Adipocyte (in vitro differentiated cells): ENCODE measurements around the gene GOLGA6L7.
"Not testable (repeated sequence)": the region's sequence is repeated elsewhere in the genome, so short reads cannot be mapped to it uniquely, and the experiment has no call there.

ENCODE experiments used
- DNase-seq: peaks from one replicate; pipeline ENCODE4 v3.0.0-alpha.2; 2015; ENCODE audit warnings: low read depth
- H3K27me3 ChIP-seq: replicated peaks from 2 replicates; pipeline ENCODE4 v1.7.0; 2013; ENCODE audit warnings: mild to moderate bottlenecking, low read length, moderate library complexity; ENCODE audit not compliant: control insufficient read depth, insufficient read depth
- H3K36me3 ChIP-seq: 2 replicates; pipeline ENCODE4 v1.7.0; 2013; ENCODE audit warnings: low read length, mild to moderate bottlenecking, moderate library complexity; ENCODE audit not compliant: control insufficient read depth, insufficient read depth, severe bottlenecking
- H3K4me1 ChIP-seq: 2 replicates; pipeline ENCODE4 v1.7.0; 2013; ENCODE audit warnings: mild to moderate bottlenecking, low read length, moderate library complexity; ENCODE audit not compliant: control insufficient read depth, insufficient read depth
- H3K4me3 ChIP-seq: 2 replicates; pipeline ENCODE4 v1.7.0; 2013; ENCODE audit warnings: mild to moderate bottlenecking, low read length, moderate library complexity
- H3K9ac ChIP-seq: 2 replicates; pipeline ENCODE4 v1.7.0; 2013; ENCODE audit warnings: mild to moderate bottlenecking, low read length, moderate library complexity
- H3K9me3 ChIP-seq: 2 replicates; pipeline ENCODE4 v1.7.0; 2013; ENCODE audit warnings: mild to moderate bottlenecking, low read length, moderate library complexity; ENCODE audit not compliant: control insufficient read depth

The GOLGA6L7 gene

DNA sequence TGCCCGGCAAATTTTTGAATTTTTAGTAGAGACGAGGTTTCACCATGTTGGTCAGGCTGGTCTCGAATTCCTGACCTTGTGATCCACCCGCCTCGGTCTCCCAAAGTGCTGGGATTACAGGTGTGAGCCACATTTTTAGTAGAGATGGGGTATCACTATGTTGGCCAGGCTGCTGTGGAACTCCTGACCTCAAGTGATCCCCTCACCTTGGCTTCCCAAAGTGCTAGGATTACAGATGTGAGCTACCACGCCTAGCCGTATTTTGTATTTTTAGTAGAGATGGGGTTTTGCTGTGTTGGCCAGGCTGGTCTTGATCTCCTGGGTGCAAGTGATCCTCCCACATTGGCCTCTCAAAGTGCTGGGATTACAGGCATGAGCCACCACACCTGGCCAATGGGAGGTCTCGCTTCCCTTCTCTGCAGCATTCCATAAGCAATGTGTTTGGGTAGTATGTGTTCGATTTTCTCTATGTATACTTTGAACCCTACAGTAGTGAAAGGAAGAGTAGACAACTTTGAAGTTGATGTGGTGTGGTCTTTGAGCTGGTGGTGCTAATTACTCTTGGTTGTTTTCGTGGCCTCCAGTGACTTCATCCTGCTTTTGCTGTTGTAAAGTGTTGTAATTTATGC, 13.4 kb downstream of the GOLGA6L7 start:
- H3K36me3 ChIP-seq, H3K9me3 ChIP-seq, H3K9ac ChIP-seq, H3K4me3 ChIP-seq, H3K4me1 ChIP-seq, H3K27me3 ChIP-seq, DNase-seq: not testable (repeated sequence)

DNA sequence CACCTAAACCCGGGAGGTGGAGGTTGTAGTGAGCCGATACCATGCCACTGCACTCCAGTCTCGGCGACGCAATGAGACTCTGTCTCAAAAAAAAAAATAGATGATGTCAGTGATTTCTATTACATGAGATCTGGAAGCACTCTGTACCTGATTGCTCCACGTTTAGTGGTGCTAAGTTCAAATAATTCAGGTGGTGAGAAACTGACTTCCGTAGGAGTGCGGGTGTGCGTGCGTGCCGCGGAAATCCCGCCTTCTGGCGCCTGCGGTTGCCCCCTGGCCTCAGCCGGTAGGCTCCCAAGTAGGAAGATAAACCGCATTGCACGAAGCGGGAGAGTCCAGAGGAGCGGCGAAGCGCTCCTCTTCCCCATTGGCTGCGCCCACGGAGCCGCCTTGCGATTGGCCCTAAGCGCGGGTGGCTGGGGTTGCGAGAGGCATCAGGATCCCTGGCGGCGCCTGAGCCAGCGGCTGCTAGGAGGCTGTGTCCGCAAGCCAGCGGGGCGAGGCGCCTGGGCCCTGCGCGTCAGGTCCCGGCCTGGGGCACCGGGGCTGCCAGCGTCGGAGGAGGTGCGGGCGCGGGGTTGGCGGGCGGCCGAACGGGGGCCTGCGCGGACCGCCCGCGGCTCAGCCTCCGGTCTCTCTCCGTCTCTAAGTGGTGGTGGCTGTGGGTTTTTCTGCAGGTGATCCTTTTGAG, 16.4 kb downstream of the GOLGA6L7 start:
- DNase-seq = peak; percentile 65
- not testable (repeated sequence) for H3K36me3 ChIP-seq, H3K9me3 ChIP-seq, H3K4me1 ChIP-seq, H3K27me3 ChIP-seq, H3K9ac ChIP-seq
- peak overlapping the region; percentile 58 for H3K4me3 ChIP-seq

DNA sequence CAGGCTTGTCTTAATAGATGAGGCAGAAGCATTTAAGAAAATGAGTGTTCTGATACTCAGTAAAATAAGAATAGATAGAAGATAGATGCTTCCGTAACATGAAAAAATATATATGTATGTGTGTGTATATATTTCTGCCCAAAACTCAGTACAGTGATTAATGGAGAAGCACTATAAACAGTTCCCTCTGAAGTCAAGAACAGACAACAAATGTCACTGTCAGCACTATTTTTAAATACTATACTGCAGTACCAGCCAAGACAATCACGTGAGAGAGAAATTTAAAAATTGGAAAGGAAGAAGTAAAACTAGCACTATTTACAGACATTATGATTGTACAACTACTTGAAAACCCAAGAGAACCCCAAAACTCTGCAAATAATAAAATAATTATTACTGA, 27.0 kb downstream of the GOLGA6L7 start:
- not testable (repeated sequence) for H3K27me3 ChIP-seq, H3K9ac ChIP-seq, DNase-seq, H3K4me3 ChIP-seq, H3K4me1 ChIP-seq, H3K36me3 ChIP-seq, H3K9me3 ChIP-seq

DNA sequence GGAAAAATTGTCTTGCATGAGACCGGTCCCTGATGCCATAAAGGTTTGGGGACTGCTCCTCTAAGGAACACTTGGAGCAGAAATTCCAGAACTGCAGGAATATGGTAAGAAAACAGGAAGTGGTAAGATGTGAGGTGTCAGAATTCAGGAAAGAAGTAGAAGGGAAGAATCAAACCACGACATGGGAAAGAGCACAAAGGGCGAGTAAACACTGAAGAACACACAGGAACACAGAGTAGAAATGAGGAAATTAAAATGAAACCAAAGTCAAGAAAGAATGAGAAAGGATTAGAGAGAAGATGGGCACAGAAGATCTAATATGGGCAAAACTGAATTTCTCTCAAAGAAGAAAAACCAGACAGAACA, 28.5 kb downstream of the GOLGA6L7 start:
- not testable (repeated sequence) for H3K4me1 ChIP-seq, H3K9me3 ChIP-seq, H3K9ac ChIP-seq, DNase-seq, H3K27me3 ChIP-seq, H3K36me3 ChIP-seq, H3K4me3 ChIP-seq

DNA sequence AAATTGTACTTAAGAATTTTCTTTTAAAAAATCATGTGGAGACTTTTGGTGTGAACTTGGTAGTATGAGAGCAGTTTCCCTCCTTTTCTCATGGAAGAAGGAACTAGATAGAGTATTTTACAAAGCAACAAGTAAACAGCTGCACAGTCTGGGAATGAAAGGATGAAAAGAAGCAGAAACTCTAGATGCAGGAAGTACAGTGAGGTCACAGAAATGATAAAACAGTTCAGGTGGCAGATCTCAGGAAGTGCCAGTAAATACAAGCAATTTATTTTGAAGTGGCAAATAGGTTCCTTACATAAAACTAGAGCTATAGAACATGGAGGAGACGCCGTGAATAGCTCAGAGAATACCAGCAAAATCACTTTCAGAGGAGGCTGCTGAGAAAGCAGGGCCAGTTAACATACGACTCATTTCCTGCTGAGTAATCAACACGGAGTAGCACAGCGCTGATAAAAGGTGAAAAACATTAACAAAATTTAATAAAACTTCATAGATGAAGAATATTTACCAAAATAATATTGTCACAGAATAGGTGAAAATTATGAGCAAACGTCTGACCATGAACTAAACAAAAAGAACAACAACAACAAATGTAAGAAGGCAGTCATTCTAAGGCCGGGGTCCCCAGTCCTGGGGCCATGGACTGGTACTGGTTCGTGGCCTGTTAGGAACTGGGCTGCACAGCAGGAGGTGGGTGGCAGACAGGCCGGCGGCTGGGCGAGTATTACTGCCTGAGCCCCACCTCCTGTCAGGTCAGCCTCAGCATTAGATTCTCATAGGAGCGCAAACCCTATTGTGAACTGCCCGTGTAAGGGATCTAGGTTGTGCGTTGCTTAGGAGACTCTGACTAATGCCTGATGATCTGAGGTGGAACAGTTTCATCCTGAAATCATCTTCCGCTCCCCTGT, 29.2 kb downstream of the GOLGA6L7 start:
- H3K4me3 ChIP-seq, H3K9me3 ChIP-seq, H3K27me3 ChIP-seq, H3K4me1 ChIP-seq, H3K36me3 ChIP-seq, H3K9ac ChIP-seq: not testable (repeated sequence)
- peak; percentile 16 for DNase-seq

DNA sequence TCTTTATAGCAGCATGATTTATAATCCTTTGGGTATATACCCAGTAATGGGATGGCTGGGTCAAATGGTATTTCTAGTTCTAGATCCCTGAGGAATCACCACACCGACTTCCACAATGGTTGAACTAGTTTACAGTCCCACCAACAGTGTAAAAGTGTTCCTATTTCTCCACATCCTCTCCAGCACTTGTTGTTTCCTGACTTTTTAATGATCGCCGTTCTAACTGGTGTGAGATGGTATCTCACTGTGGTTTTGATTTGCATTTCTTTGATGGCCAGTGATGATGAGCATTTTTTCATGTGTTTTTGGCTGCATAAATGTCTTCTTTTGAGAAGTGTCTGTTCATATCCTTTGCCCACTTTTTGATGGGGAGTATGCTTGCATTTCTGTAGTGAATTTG, 30.3 kb downstream of the GOLGA6L7 start:
- H3K36me3 ChIP-seq, H3K4me1 ChIP-seq, H3K27me3 ChIP-seq, H3K4me3 ChIP-seq, DNase-seq, H3K9ac ChIP-seq, H3K9me3 ChIP-seq: not testable (repeated sequence)

DNA sequence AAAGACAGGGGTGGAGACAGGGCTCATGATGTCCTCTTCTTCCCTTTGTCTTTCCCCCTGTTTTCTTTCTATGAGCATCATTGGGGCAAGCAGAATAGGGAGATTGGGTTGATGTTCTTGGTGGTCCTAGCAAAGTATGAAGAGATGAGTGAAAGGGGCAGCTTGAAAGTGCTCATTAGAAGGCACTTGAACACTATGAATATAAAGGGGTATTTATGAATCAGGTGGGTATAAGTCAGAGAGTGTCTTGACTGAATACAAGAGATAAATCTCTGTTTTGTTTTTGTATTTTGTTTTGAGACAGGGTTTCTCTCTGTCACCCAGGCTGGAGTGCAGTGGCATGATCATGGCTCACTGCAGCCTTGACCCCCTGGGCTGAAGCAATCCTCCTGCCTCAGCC, 34.4 kb downstream of the GOLGA6L7 start:
- not testable (repeated sequence) for H3K27me3 ChIP-seq, H3K4me3 ChIP-seq, H3K9ac ChIP-seq, H3K9me3 ChIP-seq, DNase-seq, H3K4me1 ChIP-seq, H3K36me3 ChIP-seq

DNA sequence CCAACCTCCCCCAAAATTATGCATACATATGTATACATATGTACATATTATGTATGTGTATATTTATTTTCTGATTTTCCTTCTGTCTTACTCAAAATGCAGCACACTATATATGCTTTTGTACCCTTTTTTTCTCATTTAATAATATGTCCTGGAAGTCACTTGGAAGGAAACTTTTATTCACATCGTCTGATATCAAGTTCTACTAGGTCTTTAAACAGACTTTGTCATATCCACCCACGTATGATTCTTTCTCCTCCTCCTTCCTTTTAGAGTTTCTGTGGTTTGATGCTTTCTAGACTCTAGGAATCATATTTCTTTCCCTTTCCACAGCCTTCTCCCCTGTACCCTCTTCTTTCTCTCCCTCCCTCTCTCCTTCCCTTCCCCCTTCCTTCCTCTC, 35.1 kb downstream of the GOLGA6L7 start:
- H3K36me3 ChIP-seq, H3K4me3 ChIP-seq, H3K9ac ChIP-seq, H3K27me3 ChIP-seq, H3K9me3 ChIP-seq, DNase-seq, H3K4me1 ChIP-seq: not testable (repeated sequence)

DNA sequence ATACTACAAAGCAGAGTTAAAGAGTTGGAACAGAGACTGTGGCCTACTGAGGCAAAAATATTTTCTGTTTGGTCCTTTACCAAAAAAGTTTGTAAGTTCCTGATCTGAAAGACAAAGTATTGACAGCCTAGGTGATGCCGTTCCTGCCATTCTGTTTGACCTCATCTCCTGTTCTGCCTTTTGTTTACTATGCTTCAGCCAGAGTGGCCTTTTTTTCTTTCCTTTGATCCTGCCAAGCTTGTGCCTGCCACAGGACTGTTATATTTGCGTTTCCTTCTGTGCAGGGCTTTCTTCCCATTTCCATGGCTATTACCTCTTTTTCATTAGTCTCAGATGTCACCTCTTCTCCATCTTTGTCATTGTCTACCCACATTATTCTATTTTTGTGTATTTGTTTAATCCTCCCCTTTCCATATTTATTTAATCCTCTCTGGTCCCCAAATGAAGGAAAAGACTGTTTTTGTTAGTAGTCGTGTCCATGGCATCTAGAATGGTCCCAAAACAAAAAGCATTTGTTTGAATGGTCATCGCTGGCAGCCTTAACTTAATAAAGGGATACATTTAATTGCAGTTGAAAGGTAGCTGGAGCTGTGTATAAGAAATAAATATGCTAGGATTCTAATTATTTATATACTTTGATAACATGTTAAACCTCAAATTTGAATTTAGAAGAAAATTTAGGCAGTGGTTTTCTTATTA, 36.4 kb downstream of the GOLGA6L7 start:
- not testable (repeated sequence) for DNase-seq, H3K4me3 ChIP-seq, H3K9me3 ChIP-seq, H3K4me1 ChIP-seq, H3K27me3 ChIP-seq, H3K9ac ChIP-seq, H3K36me3 ChIP-seq

DNA sequence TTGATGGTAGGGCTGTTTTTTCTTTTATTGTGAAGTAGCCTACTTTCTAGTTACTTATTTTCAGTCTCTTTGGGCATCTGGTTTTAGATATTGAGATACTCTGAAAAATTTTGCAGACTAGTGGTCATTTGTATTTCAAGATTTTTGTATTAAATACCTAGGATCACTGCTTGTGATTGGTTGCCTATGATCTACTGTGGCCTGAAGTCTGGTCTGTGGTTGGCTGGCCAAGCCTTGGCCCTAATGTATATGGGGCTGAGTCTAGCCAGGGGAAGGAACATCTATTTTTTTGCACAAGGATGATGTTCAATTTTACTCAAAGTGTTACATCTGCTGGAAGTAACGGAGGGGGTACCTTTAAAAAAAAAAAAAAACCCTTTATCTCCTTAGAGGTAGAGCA, 38.0 kb downstream of the GOLGA6L7 start:
- not testable (repeated sequence) for H3K27me3 ChIP-seq, DNase-seq, H3K9ac ChIP-seq, H3K36me3 ChIP-seq, H3K4me3 ChIP-seq, H3K4me1 ChIP-seq, H3K9me3 ChIP-seq

DNA sequence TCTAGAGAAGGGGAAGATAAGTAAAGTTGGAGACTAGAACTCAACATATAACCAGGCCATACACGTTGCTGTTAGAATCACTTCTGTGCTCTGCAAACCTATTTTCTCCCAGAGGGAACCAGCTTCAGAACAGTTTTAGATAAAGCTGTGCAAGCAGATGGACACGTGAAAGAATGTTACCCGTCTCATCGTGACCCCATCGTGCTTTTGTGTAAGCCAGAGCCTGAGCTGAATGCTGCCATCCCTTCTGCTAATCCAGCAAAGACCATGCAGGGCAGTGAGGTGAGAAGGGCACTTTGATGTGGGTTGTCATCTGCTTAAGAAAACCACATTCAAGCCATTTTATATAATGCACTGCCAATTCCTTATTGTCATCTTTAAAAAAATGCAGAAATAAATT, 40.3 kb downstream of the GOLGA6L7 start:
- not testable (repeated sequence) for H3K9ac ChIP-seq, H3K9me3 ChIP-seq, H3K4me3 ChIP-seq, DNase-seq, H3K4me1 ChIP-seq, H3K36me3 ChIP-seq, H3K27me3 ChIP-seq
